ENCODE data around the gene GLIS2.
"Not testable (repeated sequence)": the region's sequence is repeated elsewhere in the genome, so short reads cannot be mapped to it uniquely, and the experiment has no call there.

Gene GLIS2

GRCh38 chr16:4321286-4322120 lies 5.6 kb downstream of the GLIS2 start:
- no peak for DNase-seq

GRCh38 chr16:4322121-4323052 lies 6.5 kb downstream of the GLIS2 start:
- no peak for DNase-seq

- DNase-seq = no peak
These were observed 7.4 kb downstream of the GLIS2 start for GRCh38 chr16:4323071-4323844.

- DNase-seq = peak; percentile 56
These were observed 8.1 kb downstream of the GLIS2 start for GRCh38 chr16:4323845-4324488.

- DNase-seq = no peak
These were observed 8.8 kb downstream of the GLIS2 start for GRCh38 chr16:4324492-4325252.

GRCh38 chr16:4325253-4325758 lies 9.4 kb downstream of the GLIS2 start:
- DNase-seq = no peak

- DNase-seq = no peak
These were observed 11.6 kb downstream of the GLIS2 start for GRCh38 chr16:4327386-4328045.

GRCh38 chr16:4328046-4328781 lies 12.3 kb downstream of the GLIS2 start:
- DNase-seq = peak; percentile 81

GRCh38 chr16:4328782-4329775 lies 13.2 kb downstream of the GLIS2 start:
- DNase-seq = no peak

- peak; percentile 55 for DNase-seq
These were observed 14.5 kb downstream of the GLIS2 start for GRCh38 chr16:4330277-4330874.

- no peak for DNase-seq
These were observed 16.2 kb downstream of the GLIS2 start for GRCh38 chr16:4332083-4332482.

- DNase-seq = no peak
These were observed 16.9 kb downstream of the GLIS2 start for GRCh38 chr16:4332623-4333307.

GRCh38 chr16:4333308-4333638 lies 17.4 kb downstream of the GLIS2 start:
- no peak for DNase-seq

- not testable (repeated sequence) for DNase-seq
These were observed 17.8 kb downstream of the GLIS2 start for GRCh38 chr16:4333714-4334113.

- no peak for DNase-seq
These were observed 19.0 kb downstream of the GLIS2 start for GRCh38 chr16:4334724-4335495.

- DNase-seq = no peak
These were observed 21.1 kb downstream of the GLIS2 start for GRCh38 chr16:4336701-4337539.
